ENCODE results near the gene PAX9. TPM values are rescaled to one million over a fixed set of nuclear protein-coding genes. Genes with fewer than 3 reads are reported as not detected.
A peak's percentile ranks its signal among the peaks of the same experiment; 100 is the strongest.

Gene PAX9
- total and polyA plus RNA-seq, 7 donors: 0.13 to 1.4 (median 0.47) TPM

DNA sequence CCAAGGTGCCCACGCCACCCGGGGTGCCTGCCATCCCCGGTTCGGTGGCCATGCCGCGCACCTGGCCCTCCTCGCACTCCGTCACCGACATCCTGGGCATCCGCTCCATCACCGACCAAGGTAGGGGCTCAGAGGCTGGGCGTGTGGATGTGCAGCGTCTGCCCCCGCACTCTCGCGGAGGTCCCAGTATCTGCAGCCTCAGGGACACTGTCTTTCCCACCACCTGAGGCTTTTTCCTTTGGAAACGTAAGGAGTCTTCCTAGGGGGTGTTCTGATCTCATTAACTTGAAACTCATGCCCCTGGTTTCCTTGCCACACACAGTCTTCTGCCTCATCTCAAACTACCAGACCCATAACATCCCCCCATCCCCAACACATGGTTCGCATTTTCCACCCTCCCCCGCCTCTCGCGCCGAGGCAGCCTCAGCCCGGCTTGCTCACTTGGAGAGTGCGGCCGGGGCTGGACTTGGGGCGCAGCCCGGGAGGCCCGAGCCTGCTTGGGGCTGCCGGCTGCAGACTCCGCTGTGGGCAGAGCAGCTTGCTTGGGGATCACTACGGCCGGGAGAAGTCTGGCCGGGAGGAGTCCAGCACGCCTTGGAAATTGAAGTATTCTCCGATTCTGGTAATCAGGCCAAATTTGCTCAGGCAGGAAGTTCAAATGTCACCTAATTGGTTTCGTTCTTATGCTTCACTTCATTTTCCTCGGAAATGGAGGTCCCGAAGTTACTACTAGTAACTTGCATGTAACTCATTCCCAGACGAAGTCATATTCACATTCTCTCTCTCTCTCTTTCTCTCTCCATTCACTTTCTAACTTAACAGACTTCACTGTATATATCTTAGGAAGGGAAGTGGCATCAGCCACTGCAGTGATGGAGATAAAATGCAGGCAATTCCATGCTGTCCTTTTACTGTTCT, 2.0 kb downstream of the PAX9 start:
- Histone ChIP-seq H3K4me1 (peaks cover 25% of the 10 kb centered on the region), H3K27me3 (ENCODE audit: insufficient read depth in 3 of 3, low read length in 2 of 3) (peaks cover 3 to 100% (median 56%) of the 10 kb centered on the region in 3 donors), H3K9me3 (no peaks in the 10 kb centered on the region), H3K27ac (no peak overlapping the region), H3K36me3 (ENCODE audit: insufficient read depth in 1 of 2, low read depth in 1 of 2) (no peaks in the 10 kb centered on the region), H3K4me3 (peak overlapping the region; percentile 60)
- intact Hi-C loops (cut with DNase I): no loop called here
- DNase-seq (peak in 1 of 2 donors; percentile 68), ATAC-seq (peak in 1 of 4 donors; percentile 22)
- TF ChIP-seq, protein P1, sequence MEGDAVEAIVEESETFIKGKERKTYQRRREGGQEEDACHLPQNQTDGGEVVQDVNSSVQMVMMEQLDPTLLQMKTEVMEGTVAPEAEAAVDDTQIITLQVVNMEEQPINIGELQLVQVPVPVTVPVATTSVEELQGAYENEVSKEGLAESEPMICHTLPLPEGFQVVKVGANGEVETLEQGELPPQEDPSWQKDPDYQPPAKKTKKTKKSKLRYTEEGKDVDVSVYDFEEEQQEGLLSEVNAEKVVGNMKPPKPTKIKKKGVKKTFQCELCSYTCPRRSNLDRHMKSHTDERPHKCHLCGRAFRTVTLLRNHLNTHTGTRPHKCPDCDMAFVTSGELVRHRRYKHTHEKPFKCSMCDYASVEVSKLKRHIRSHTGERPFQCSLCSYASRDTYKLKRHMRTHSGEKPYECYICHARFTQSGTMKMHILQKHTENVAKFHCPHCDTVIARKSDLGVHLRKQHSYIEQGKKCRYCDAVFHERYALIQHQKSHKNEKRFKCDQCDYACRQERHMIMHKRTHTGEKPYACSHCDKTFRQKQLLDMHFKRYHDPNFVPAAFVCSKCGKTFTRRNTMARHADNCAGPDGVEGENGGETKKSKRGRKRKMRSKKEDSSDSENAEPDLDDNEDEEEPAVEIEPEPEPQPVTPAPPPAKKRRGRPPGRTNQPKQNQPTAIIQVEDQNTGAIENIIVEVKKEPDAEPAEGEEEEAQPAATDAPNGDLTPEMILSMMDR (IDR thresholded peaks at IDR 0.05): no peak
- 1 to 2% (median 2%) methylated on average over 39 of the region's 39 CpGs for WGBS, 3 donors

DNA sequence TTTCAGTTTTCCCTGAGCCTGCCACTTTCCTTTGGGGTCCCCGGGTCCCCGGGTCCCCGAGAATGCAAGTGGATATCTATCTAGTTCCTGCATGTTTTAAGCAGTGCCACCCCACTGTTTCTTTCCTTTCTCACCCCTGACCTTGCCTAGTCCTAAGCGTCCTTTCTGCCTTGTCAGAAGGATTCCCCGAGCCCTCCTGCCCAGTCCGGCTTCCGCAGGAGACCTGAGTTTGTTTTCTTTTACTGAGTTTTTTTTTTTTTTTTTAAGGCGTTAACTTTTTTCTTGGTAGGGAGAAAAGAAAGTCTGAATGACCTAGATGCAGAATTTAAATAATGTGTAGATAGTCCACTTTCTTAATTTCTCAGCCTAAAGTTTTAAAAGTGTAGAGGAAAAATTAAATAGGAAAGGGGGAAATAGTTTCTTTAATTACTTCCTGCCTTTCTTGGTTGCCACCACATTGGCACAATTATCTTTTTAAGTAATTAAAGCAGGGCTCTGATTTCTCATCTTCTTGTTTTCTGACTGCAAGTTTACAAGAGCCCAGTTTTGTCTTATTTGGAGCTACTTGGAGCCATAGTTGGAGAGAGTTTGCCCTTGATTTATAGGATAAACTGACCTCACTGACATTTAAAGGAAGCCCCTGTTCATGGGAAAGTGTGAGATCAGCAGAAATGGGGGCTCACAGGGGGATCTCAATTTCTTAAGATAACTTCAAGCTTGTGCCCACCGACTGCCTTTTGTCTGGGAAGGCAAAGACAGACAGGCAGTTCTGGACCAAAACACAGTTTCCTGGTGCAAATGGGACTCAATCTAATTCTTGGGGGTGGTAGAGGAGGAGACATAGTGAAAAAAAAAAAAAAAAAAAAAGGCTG, 2.9 kb downstream of the PAX9 start:
- peaks cover 6 to 100% (median 48%) of the 10 kb centered on the region in 3 donors for H3K27me3 ChIP-seq (ENCODE audit: insufficient read depth in 3 of 3, low read length in 2 of 3)
- no peak for ATAC-seq
- TF ChIP-seq, protein P1 (IDR thresholded peaks at IDR 0.05): no peak
- intact Hi-C loops (cut with DNase I): no loop called here
- DNase-seq: no peak
- WGBS, 3 donors: 19 to 25% (median 19%) methylated on average over 9 of the region's 9 CpGs
- H3K9me3 ChIP-seq: no peaks in the 10 kb centered on the region
- peak overlapping the region; percentile 60 for H3K4me3 ChIP-seq
- no peaks in the 10 kb centered on the region for H3K36me3 ChIP-seq (ENCODE audit: insufficient read depth in 1 of 2, low read depth in 1 of 2)
- H3K4me1 ChIP-seq: peaks cover 25% of the 10 kb centered on the region
- H3K27ac ChIP-seq: no peak overlapping the region

DNA sequence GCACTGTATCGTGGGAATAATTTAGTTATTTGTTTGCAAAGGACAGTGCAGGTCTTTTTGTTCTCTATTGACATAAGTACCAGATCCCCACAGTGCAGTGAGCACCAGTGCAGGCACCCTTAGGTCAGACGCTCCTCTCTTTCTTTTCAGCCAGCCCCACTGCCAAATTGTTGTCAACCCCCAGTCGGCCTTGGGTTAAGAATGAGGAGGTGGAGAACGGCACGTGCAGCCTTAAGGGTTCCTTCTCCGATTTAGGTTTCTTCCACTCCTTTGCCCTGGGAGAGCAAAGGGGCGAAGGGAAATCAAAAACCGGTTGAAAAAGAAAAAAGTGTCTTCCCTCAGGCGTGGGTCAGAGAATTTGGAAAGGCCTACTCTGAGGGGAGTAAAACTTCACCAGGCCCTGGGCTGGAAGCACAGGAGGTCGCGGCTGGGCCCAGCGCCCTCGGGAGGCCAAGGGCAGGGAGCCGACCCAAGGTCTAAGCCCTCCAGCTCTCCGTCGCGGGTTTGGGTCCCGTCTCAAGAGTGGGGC, 4.3 kb downstream of the PAX9 start:
- intact Hi-C loops (cut with DNase I): no loop called here
- H3K27me3 ChIP-seq (ENCODE audit: insufficient read depth in 3 of 3, low read length in 2 of 3): peaks cover 6 to 99% (median 41%) of the 10 kb centered on the region in 3 donors

More for the DNA sequence above, 4.3 kb downstream of the PAX9 start:
- H3K9me3 ChIP-seq: no peaks in the 10 kb centered on the region
- DNase-seq (no peak), ATAC-seq (no peak)
- H3K27ac ChIP-seq: peak overlapping the region; percentile 4
- peaks cover 25% of the 10 kb centered on the region for H3K4me1 ChIP-seq
- peak overlapping the region; percentile 42 for H3K4me3 ChIP-seq
- no peaks in the 10 kb centered on the region for H3K36me3 ChIP-seq (ENCODE audit: insufficient read depth in 1 of 2, low read depth in 1 of 2)
- 37 to 44% (median 38%) methylated on average over 18 of the region's 18 CpGs for WGBS, 3 donors
- TF ChIP-seq, protein P1 (IDR thresholded peaks at IDR 0.05): no peak
